HG03139 (cell line): ENCODE data around the gene TXNDC17.
"Not testable (repeated sequence)": the region's sequence is repeated elsewhere in the genome, so short reads cannot be mapped to it uniquely, and the experiment has no call there.

ENCODE experiments used
- ATAC-seq: cut with Tn5 transposase; IDR thresholded peaks from one replicate; pipeline ENCODE4 v1.9.1; 2021; ENCODE audit not compliant: unreplicated experiment

Gene TXNDC17

GRCh38 chr17:6636616-6637457, 4.0 kb upstream of the TXNDC17 start:
- no peak for ATAC-seq

DNA sequence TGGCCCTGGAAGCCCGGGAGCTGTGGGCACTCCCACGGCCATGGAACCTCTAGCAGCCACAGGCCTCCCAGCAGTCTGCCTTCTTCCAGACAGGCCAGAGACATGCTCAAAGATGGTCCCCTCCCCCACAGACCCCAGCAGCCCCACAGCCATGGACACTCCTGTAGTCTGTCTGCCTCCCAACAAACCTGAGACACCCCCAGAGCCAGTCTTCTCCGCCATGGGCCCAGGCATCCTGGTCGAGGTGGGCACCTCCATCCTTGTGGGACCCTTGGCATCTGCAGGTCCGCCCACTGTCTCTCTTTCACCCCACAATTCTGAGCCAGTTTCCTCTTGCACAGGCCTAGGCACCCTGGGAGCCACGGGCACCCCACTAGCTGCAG, 3.4 kb upstream of the TXNDC17 start:
- ATAC-seq, result no peak

GRCh38 chr17:6638046-6638908, 2.6 kb upstream of the TXNDC17 start:
- no peak for ATAC-seq

DNA sequence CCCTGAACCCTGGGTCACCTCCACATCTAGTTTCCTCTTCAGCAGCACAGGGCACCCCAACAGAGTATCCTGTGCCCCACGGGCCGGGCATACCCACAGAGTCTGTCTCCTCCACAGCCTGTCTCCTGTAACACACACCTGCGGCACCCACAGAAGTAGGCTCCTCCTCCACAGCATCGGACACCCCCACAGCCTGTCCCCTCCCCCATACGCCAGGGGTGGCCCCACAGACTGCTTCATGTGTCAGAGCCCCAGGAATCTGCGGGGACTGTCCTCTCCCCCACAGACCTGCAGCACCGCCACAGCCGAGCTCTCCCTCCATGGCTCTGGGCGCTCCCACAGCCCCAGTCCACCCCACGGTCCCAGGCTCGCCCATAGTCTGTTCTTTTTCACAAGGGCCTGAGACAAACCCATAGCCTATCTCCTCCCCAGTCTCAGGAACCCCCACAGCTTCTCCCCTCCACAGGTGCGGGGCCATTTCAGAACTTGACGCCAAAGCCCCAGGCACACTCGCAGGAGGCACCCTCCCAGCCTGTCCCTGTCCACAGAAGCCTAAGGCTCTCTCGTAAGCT, 1.8 kb upstream of the TXNDC17 start:
- ATAC-seq, result no peak

DNA sequence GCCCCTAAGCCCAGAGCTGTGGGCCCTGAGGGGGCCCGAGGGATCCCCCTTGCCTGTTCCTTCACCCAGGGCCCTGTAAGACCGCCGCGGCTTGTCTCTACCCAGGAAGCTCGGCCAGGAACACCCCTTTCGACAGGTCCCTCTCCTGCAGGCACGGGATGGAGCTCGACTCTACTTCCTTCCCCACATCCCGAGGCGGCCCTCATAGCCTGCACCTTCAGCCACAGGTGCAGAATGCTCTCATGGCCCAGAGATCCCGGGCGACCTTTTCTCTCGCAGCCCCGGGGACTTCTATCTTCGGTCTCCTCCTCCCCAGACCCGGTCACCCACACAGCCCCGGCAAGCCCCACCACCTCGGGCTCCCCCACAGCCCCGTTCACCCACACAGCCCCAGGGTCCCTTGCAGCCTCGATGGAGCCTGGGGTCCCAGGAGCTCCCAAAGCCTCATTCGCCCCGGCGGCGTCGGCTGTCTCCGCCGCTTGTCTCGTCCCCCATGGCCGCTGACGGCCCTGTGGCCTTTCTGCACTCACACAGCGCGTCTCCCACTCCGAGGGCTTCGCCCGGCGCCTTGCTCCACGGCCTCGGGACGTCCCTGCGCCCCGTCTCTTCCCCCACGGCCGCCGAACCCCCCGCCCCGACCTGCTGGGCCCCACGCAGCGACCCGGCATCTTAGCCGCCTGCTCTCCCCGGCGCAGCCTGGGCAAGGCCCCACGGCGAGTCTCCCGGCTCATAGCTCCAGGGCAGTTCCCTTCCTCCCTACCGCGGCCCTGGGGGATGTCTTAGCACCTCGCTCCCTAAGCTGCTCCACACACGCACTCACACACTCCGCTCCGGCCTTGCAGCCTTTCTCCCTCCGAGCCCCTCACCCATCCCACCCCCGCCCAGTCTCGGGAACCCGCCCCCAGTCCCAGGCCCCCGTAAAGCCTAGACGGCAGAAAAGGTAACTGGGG, 999 bp upstream of the TXNDC17 start:
- peak; percentile 3 for ATAC-seq

DNA sequence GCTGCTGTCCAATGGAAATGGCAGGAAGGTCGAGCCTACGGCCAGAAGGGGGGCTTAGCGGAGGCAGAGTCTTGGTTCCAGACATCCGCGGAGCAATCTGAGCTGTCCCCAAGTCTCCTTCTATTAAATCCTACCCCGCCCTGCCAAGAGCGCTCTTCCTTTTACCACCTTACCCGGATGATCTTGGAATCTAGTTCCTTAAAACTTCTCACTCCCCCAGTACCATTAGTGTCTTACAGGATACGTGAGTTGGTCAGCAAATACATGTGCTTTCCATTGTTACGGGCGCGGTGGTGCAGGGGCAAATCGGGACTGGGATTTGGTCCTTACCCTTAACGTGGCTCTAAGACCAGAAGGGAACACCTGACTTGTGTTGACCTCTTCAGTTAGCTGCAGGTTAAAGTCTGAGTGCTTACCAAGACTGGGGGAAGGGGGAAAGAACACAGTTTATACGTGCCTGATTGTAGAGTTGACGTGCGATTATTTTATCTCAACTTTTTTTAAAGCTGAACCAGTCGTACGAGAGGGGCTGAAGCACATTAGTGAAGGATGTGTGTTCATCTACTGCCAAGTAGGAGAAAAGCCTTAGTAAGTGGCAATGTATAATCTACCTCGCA, 495 bp downstream of the TXNDC17 start:
- ATAC-seq, result no peak

DNA sequence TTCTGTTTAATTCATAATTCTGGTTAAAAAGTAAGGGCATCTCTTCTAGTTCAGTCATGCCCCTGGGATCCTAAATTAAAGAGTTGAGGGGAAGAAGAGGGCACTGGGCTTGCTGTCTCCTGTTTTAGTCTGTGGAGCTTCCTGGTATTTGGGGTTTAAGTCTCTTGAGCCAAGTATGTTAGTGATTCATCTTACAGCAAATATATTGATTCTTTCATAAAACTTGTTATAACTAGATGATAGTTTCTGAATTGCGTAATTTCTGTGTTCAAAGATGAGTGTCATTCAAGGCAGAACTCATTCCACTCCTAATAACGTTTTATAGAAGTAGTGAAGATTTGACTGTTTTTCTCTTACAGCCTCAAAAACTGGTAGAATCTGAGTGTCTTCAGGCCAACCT, 1.7 kb downstream of the TXNDC17 start:
- no peak for ATAC-seq

DNA sequence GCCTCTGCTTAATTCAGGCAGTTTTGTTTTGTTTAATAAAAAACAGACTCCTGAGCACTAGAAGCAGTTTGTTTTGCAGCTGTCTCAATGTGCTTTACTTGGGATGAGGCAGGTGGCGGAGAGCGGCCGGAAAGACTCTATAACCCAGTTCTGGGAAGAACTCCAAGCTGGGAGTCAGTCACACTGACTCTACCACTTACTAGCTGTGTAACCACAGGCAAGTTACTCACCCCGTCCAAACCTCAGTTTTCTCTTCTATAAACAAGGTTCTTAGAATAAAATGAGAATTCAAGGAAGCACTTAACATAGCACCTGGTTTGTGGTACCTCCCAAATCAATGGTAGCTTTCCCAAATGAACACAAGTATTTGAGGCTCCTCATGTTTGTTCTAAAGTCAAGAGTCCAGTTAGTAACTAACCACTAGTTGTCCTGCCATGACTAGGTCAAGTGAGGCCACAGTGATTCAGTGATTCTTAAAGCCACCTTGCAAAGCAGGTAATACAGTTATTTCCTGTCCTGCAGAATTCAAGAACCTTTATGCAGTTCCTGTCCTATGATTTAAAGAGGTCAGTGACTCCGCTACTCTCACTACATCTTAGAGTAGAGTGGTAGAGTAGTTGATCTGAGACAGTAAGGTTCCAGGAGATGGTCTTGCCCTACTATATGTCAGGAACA, 2.7 kb downstream of the TXNDC17 start:
- no peak for ATAC-seq

- no peak for ATAC-seq
Measured at GRCh38 chr17:6648181-6648580, 7.3 kb downstream of the TXNDC17 start.

GRCh38 chr17:6651354-6651918, 10.6 kb downstream of the TXNDC17 start, which contains the start of the genes C17orf100 and MED31:
TSS of gene C17orf100 (plus strand) at chr17:6651762. CDS start at chr17:6651914, 152 bp downstream.
TSS of gene MED31 (minus strand) at chr17:6651605. CDS start at chr17:6651528, 77 bp downstream.
- peak; percentile 71 for ATAC-seq

DNA sequence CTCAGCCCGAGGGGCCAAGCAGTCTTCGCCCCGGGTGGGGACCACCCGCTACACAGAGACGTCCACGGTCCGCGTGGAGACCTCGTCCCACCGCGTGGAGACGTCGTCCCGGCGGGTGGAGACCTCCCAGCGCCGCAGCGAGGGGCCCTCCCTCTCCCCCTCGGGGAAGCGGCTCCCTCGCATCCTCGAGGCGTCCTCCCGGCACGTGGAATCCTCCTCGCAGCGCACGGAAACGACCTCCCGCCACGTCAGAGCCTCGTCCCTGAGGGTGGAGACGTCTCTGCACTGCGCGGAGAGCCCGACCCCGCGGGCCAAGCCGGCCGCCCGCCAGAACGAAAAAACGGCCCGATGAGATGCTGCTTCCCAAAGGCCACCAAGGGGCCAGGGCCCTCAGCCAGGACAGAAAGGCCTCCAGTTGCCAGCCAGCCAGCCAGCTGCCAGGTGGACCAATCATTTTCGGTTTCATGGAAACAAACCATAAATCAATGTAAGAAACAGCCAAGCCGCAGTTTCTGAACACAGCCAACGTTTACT, 11.1 kb downstream of the TXNDC17 start:
- ATAC-seq, result peak; percentile 13

DNA sequence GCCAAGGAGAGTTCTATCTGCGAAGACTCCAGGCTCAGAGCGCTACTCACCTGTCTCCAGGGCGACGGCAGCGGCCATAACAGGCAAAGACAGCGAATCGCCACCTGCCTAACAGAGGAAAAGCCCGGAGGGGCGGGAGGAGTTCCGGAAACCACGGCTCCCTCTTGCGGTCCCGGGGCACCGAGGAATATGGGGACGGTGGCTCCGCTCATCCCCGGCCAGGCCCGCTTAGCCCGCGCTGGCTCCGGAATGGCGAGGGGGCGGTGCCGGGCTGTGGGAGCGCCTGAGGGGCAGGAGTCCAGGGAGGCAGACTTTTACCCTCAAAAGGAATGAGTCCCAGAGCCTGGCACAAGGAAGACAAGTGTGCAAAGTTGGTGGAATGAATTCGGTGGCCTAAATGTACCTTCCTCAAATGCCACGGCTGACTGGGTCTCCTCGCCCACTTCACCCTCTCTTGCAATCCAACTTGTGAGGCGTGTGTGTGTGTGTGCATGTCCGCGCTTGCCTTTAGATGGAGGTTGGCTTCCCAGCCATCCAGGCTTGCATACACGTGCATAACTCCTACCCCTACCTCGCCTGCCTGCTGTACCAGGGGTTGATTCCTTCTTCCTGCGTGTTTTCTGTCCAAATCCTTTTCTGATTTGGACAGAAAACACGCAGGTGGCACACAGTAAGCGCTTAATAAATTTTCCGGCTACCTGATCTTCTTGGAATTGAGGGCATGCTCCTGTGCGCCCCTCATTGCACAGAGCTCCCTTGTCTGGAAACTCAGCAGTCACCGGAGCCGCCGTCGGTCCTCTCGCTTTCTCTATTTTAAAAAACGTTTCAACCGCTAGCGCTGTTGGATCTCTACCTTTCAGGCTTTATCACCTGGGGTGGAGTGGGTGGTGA, 14.2 kb downstream of the TXNDC17 start:
- no peak for ATAC-seq

- ATAC-seq, result not testable (repeated sequence)
Measured at GRCh38 chr17:6655732-6656361, 15.0 kb downstream of the TXNDC17 start.

- not testable (repeated sequence) for ATAC-seq
Measured at GRCh38 chr17:6656797-6657632, 16.2 kb downstream of the TXNDC17 start.

- no peak for ATAC-seq
Measured at GRCh38 chr17:6657633-6658287, 16.9 kb downstream of the TXNDC17 start.

GRCh38 chr17:6658411-6658810, 17.6 kb downstream of the TXNDC17 start:
- not testable (repeated sequence) for ATAC-seq
